K562 (cell line): ENCODE data around the gene LLGL2. TPM values are rescaled to one million over a fixed set of nuclear protein-coding genes. Genes with fewer than 3 reads are reported as not detected.
A peak's percentile ranks its signal among the peaks of the same experiment; 100 is the strongest.

Experiments used
- ATAC-seq: fragments of 200-7000 bp; cut with Tn5 transposase; 3 replicates; pipeline ENCODE4 v1.9.1; 2020; ENCODE audit warnings: moderate library complexity
- BruUV-seq: library from RNA; stranded (reverse); fragments of 400-500 nt; replicated peaks from 2 replicates; lab custom pipeline; 2021; lab: Mats Ljungman, UMichigan
- CTCF ChIA-PET: fragments of 300-600 bp; formaldehyde crosslinking; extraction: SDS; loops from one replicate; lab custom pipeline; 2021; ENCODE audit warnings: low intra/inter-chr PET ratio; lab: Yijun Ruan, JAX
- POLR2A ChIA-PET: fragments of 300-600, 350-650 bp; sonication (Branson Sonifier 250); formaldehyde crosslinking; extraction: SDS; loops from one replicate; lab custom pipeline; 2021; ENCODE audit warnings: antibody characterized with exemption, inconsistent platforms; lab: Yijun Ruan, JAX
- DNase-seq, 4 experiments: peaks; one replicate each; pipeline versions ENCODE4 v3.0.0 to v3.0.0-alpha.2; 2011 to 2018; ENCODE audit warnings: low spot score in 3 of 4, mixed read lengths in 3 of 4; ENCODE audit errors: extremely low read depth in 1 of 4
- FAIRE-seq: peaks from 2 replicates; lab custom pipeline; 2011; peaks lifted over from hg19 to GRCh38; lab: Jason Lieb, UNC
- H2AFZ ChIP-seq: 2 replicates; pipeline ENCODE4 v1.6.0; 2011; ENCODE audit warnings: low read depth, low read length, control low read depth, inconsistent platforms
- H3K27ac ChIP-seq: fragments of 200-600 bp; 3 replicates; pipeline ENCODE4 v1.8.0; 2011; ENCODE audit warnings: low read depth, mild to moderate bottlenecking, control low read depth, inconsistent platforms, low read length, moderate library complexity, mixed read lengths; ENCODE audit errors: extremely low read depth
- H3K27me3 ChIP-seq, 2 experiments: fragments of 300-600 bp in 1 of 2; 2 replicates in 1 of 2; 3 replicates in 1 of 2; pipeline versions ENCODE4 v1.6.0 to v1.8.0; 2011; ENCODE audit warnings: inconsistent platforms in 2 of 2, low read length in 2 of 2, mild to moderate bottlenecking in 1 of 2, mixed read lengths in 1 of 2, moderate library complexity in 1 of 2; ENCODE audit not compliant: control insufficient read depth in 2 of 2, insufficient read depth in 2 of 2
- H3K36me3 ChIP-seq: fragments of 300-600 bp; 3 replicates; pipeline ENCODE4 v1.8.0; 2011; ENCODE audit warnings: mild to moderate bottlenecking, low read length, inconsistent platforms; ENCODE audit not compliant: control insufficient read depth, insufficient read depth
- H3K4me1 ChIP-seq, 2 experiments: fragments of 200-600 bp in 1 of 2; replicated peaks in 1 of 2; 2 replicates in 1 of 2; 3 replicates in 1 of 2; pipeline versions ENCODE4 v1.5.1 to v1.8.0; 2011; ENCODE audit warnings: inconsistent platforms in 2 of 2, low read length in 2 of 2, mild to moderate bottlenecking in 1 of 2, mixed read lengths in 1 of 2, moderate library complexity in 1 of 2; ENCODE audit not compliant: control insufficient read depth in 2 of 2, insufficient read depth in 2 of 2
- H3K4me2 ChIP-seq: 2 replicates; pipeline ENCODE4 v1.6.1; 2011; ENCODE audit warnings: low read length, control low read depth, inconsistent platforms, mixed read lengths; ENCODE audit not compliant: insufficient read depth
- H3K4me3 ChIP-seq: fragments of 200-600 bp; sonication (generic), shearing (Covaris generic); 2 replicates; pipeline ENCODE4 v1.5.1; 2016; ENCODE audit warnings: control low read depth, inconsistent platforms
- H3K79me2 ChIP-seq: fragments of 200-600 bp; 3 replicates; pipeline ENCODE4 v1.8.0; 2011; ENCODE audit warnings: low read length, inconsistent platforms; ENCODE audit not compliant: control insufficient read depth, insufficient read depth
- H3K9ac ChIP-seq, 2 experiments: 2 replicates each; pipeline versions ENCODE4 v1.6.0 to v1.6.1; 2011; ENCODE audit warnings: low read depth in 2 of 2, low read length in 2 of 2, control low read depth in 1 of 2, inconsistent platforms in 1 of 2, mild to moderate bottlenecking in 1 of 2, mixed read lengths in 1 of 2; ENCODE audit not compliant: insufficient read depth in 1 of 2
- H3K9me1 ChIP-seq: one replicate; pipeline ENCODE4 v1.6.0; 2011; ENCODE audit warnings: inconsistent platforms, mild to moderate bottlenecking, low read length, moderate library complexity; ENCODE audit not compliant: control insufficient read depth, insufficient read depth
- H3K9me3 ChIP-seq: replicated peaks from 2 replicates; pipeline ENCODE4 v1.5.1; 2011; ENCODE audit warnings: low read depth, low read length, inconsistent platforms; ENCODE audit not compliant: control insufficient read depth, insufficient read depth
- H4K20me1 ChIP-seq: replicated peaks from 2 replicates; pipeline ENCODE4 v1.6.1; 2011; ENCODE audit warnings: low read length, inconsistent platforms, mixed read lengths; ENCODE audit not compliant: control insufficient read depth, insufficient read depth
- CBX5 ChIP-seq: IDR thresholded peaks from 2 replicates; pipeline ENCODE4 v1.6.1; 2014; ENCODE audit warnings: low read depth, borderline replicate concordance
- GATA2 ChIP-seq: sonication (generic); formaldehyde crosslinking; IDR thresholded peaks from 2 replicates; pipeline ENCODE4 v1.4.0; 2020; ENCODE audit warnings: mild to moderate bottlenecking, missing genetic modification reagents
- GATAD2B ChIP-seq: fragments of 450-650 bp; IDR thresholded peaks from 2 replicates; pipeline ENCODE4 v1.6.1; 2017; ENCODE audit warnings: mild to moderate bottlenecking, borderline replicate concordance
- POLR2B ChIP-seq: fragments of 450-650 bp; IDR thresholded peaks from 2 replicates; pipeline ENCODE4 v1.6.1; 2018; ENCODE audit warnings: low read depth; ENCODE audit not compliant: partially characterized antibody
- RNF2 ChIP-seq: sonication (generic); IDR thresholded peaks from 2 replicates; pipeline ENCODE4 v1.6.1; 2016
- SIN3A ChIP-seq, 2 experiments: fragments of 150-350 bp in 1 of 2; IDR thresholded peaks; 2 replicates each; pipeline ENCODE4 v1.6.1; 2011 to 2016; ENCODE audit warnings: borderline replicate concordance in 2 of 2, low read depth in 2 of 2, low read length in 2 of 2, mild to moderate bottlenecking in 2 of 2, moderate library complexity in 2 of 2; ENCODE audit not compliant: control insufficient read depth in 1 of 2
- SMARCC2 ChIP-seq: fragments of 450-650 bp; IDR thresholded peaks from 2 replicates; pipeline ENCODE4 v1.6.1; 2017; ENCODE audit warnings: antibody characterized with exemption, moderate library complexity, mild to moderate bottlenecking, low read depth
- SP2 ChIP-seq: IDR thresholded peaks from 2 replicates; pipeline ENCODE4 v1.6.1; 2011; ENCODE audit warnings: mild to moderate bottlenecking, low read depth, low read length, moderate library complexity; ENCODE audit not compliant: poor library complexity, severe bottlenecking; ENCODE audit errors: extremely low read depth
- SUPT5H ChIP-seq: fragments of 450-650 bp; IDR thresholded peaks from 2 replicates; pipeline ENCODE4 v1.6.1; 2016
- TGIF2 ChIP-seq: sonication (generic); formaldehyde crosslinking; IDR thresholded peaks from 2 replicates; pipeline ENCODE4 v1.8.1; 2022; ENCODE audit warnings: mild to moderate bottlenecking, missing genetic modification reagents, moderate library complexity
- XRCC4 ChIP-seq: IDR thresholded peaks from one replicate; pipeline ENCODE4 v1.6.1; 2011; ENCODE audit not compliant: insufficient read depth, insufficient read length; ENCODE audit errors: extremely low read depth
- ZBTB43 ChIP-seq: sonication (generic); formaldehyde crosslinking; IDR thresholded peaks from 2 replicates; pipeline ENCODE4 v1.8.0; 2023; ENCODE audit warnings: mild to moderate bottlenecking, missing genetic modification reagents
- ZNF143 ChIP-seq: sonication (generic); formaldehyde crosslinking; IDR thresholded peaks from 2 replicates; pipeline ENCODE4 v1.9.0; 2022; ENCODE audit warnings: mild to moderate bottlenecking, missing genetic modification reagents
- ZNF217 ChIP-seq: sonication (generic); formaldehyde crosslinking; IDR thresholded peaks from 2 replicates; pipeline ENCODE4 v1.8.0; 2022; ENCODE audit warnings: mild to moderate bottlenecking, missing genetic modification reagents
- ZNF282 ChIP-seq: sonication (generic); formaldehyde crosslinking; IDR thresholded peaks from 2 replicates; pipeline ENCODE4 v1.8.1; 2023; ENCODE audit warnings: missing genetic modification reagents
- ZNF668 ChIP-seq: fragments of 250-450 bp; sonication (Bioruptor Pico); IDR thresholded peaks from 2 replicates; pipeline ENCODE4 v1.8.0; 2022; ENCODE audit warnings: mild to moderate bottlenecking, inconsistent platforms
- WGBS: fragments of 100-300 bp; shearing (Covaris generic); methylation state at CpG from one replicate; pipeline ENCODE4 v1.1.6; 2016; ENCODE audit warnings: low coverage, mixed read lengths; ENCODE audit not compliant: insufficient coverage; ENCODE audit errors: missing lambda C conversion rate; 5-methylcytosine and 5-hydroxymethylcytosine counted together
- in situ Hi-C: fragments of 300-500 bp; cut with MboI; formaldehyde crosslinking; loops from 4 replicates; pipeline ENCODE4 v1.15.0; 2018; ENCODE audit warnings: inconsistent platforms, mixed read lengths
- intact Hi-C: fragments of 100-400 bp; cut with micrococcal nuclease; formaldehyde crosslinking; loops from 2 replicates; pipeline ENCODE4 v1.14.2; 2022
- polyA plus RNA-seq, 8 experiments: library from polyadenylated mRNA; depleted of rRNA in 4 of 8; stranded (reverse) in 5 of 8; unstranded in 3 of 8; fragments of >200 nt; fragmentation: Nextera tagmentation in 2 of 8; fragmentation: Illumina TruSeq in 1 of 8; extraction: Ambion mirVana in 2 of 8; extraction: Trizol in 1 of 8; gene quantifications; 2 replicates each; pipeline versions ENCODE4 v1.2.1 to v1.2.3, GENCODE V29; 2011 to 2014; ENCODE audit warnings: inconsistent platforms in 1 of 8, missing spikeins in 1 of 8
- total RNA-seq, 7 experiments: library from RNA; depleted of rRNA in 6 of 7; stranded (reverse); fragments of >200 nt in 6 of 7; fragmentation: Illumina TruSeq in 2 of 7; extraction: Trizol in 2 of 7; gene quantifications; 2 replicates each; pipeline versions ENCODE4 v1.2.1 to v1.2.3, GENCODE V29; 2011 to 2021; ENCODE audit warnings: low replicate concordance in 1 of 7
- TF ChIP-seq, protein P1 (sequence below), 3 experiments: fragments of 200-800 bp in 1 of 3; sonication (Bioruptor generic) in 1 of 3; sonication (generic) in 1 of 3; formaldehyde crosslinking in 1 of 3; IDR thresholded peaks; 2 replicates each; pipeline versions ENCODE4 v1.6.1 to v1.8.0; 2016 to 2022; ENCODE audit warnings: mild to moderate bottlenecking in 2 of 3, missing compliant biosample characterization in 2 of 3, missing genetic modification characterization in 2 of 3, missing genetic modification reagents in 1 of 3
- TF ChIP-seq, protein P2 (sequence below): fragments of 250-450 bp; sonication (Bioruptor Pico); IDR thresholded peaks from 2 replicates; pipeline ENCODE4 v1.8.0; 2021; ENCODE audit warnings: borderline replicate concordance, mild to moderate bottlenecking, moderate library complexity; ENCODE audit not compliant: poor library complexity, severe bottlenecking

LLGL2 gene
- total and polyA plus RNA-seq, 9 of the 15 experiments (the other 6 are each of a cell fraction or from before 2014, with no cell fraction given): 0.32 to 24.4 (median 10.2) TPM

GRCh38 chr17:75507733-75508719, 17.5 kb upstream of the LLGL2 start:
- POLR2A ChIA-PET: interaction anchor here (1.3 to 2.1 kb wide), 3 partner anchors 10 to 268 kb away, joined by 3 to 9 read pairs (median 3); no protein-coding TSS in a partner anchor
- WGBS: 70% methylated on average over 19 of the region's 27 CpGs

More at GRCh38 chr17:75507733-75508719, 17.5 kb upstream of the LLGL2 start:
- Histone ChIP-seq H4K20me1 (peaks cover 15% of the 10 kb centered on the region), H3K27ac (no peak overlapping the region), H3K4me2 (no peak overlapping the region), H3K79me2 (no peaks in the 10 kb centered on the region; the same call in 2 of the 3 replicates), H3K9me3 (no peaks in the 10 kb centered on the region), H3K9me1 (no peaks in the 10 kb centered on the region), H2AFZ (no peak overlapping the region), H3K4me3 (no peak overlapping the region), H3K27me3 (no peaks in the 10 kb centered on the region), H3K9ac (0 out of 4 replicates have a peak overlapping the region, but pooled peaks of 1 of the 2 experiments have one; percentile 48), H3K4me1 (peaks cover 14 to 73% of the 10 kb centered on the region in 2 experiments), H3K36me3 (peaks cover 5% of the 10 kb centered on the region; the same call in 1 of the 3 replicates)
- in situ Hi-C loops: no loop called here
- intact Hi-C loops: no loop called here
- DNase-seq: no peak
- TF ChIP-seq ZBTB43: no peak
- no peak for TF ChIP-seq GATAD2B
- no peak for TF ChIP-seq SUPT5H
- TF ChIP-seq SIN3A (IDR thresholded peaks at IDR 0.05; ENCODE audit: borderline replicate concordance in 2 of 2, control insufficient read depth in 1 of 2, low read depth in 2 of 2, low read length in 2 of 2): no peak
- no peak for TF ChIP-seq ZNF143
- TF ChIP-seq, protein P1, sequence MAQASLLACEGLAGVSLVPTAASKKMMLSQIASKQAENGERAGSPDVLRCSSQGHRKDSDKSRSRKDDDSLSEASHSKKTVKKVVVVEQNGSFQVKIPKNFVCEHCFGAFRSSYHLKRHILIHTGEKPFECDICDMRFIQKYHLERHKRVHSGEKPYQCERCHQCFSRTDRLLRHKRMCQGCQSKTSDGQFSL (CRISPR knock-in tag; IDR thresholded peaks at IDR 0.05): peak; percentile 53; the same call in 1 of the 2 replicates
- TF ChIP-seq, protein P1 (tag; IDR thresholded peaks at IDR 0.05): no peak
- TF ChIP-seq SP2: no peak
- TF ChIP-seq CBX5: no peak
- no peak for TF ChIP-seq GATA2 (CRISPR knock-in tag)
- TF ChIP-seq, protein P2, sequence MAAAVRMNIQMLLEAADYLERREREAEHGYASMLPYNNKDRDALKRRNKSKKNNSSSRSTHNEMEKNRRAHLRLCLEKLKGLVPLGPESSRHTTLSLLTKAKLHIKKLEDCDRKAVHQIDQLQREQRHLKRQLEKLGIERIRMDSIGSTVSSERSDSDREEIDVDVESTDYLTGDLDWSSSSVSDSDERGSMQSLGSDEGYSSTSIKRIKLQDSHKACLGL (CRISPR knock-in tag): no peak
- no peak for TF ChIP-seq SMARCC2
- TF ChIP-seq ZNF282: no peak
- TF ChIP-seq TGIF2: peak; percentile 24; the same call in 1 of the 2 replicates
- no peak for TF ChIP-seq RNF2
- no peak for TF ChIP-seq POLR2B
- no peak for TF ChIP-seq ZNF668
- no peak for TF ChIP-seq XRCC4
- no peak for TF ChIP-seq ZNF217 (CRISPR knock-in tag)
- CTCF ChIA-PET: no interaction called here
- ATAC-seq: no peak
- FAIRE-seq: no peak
- BruUV-seq: no TSS peak
